HG02678 (cell line): ENCODE results near the gene WDR7.
A peak's percentile ranks its signal among the peaks of the same experiment; 100 is the strongest.

Experiments
- ATAC-seq: cut with Tn5 transposase; IDR thresholded peaks from one replicate; pipeline ENCODE4 v1.9.1; 2021; ENCODE audit warnings: mild to moderate bottlenecking, moderate library complexity; ENCODE audit not compliant: unreplicated experiment

WDR7 gene

GRCh38 chr18:56721031-56721430 lies 69.9 kb downstream of the WDR7 start:
- no peak for ATAC-seq

DNA sequence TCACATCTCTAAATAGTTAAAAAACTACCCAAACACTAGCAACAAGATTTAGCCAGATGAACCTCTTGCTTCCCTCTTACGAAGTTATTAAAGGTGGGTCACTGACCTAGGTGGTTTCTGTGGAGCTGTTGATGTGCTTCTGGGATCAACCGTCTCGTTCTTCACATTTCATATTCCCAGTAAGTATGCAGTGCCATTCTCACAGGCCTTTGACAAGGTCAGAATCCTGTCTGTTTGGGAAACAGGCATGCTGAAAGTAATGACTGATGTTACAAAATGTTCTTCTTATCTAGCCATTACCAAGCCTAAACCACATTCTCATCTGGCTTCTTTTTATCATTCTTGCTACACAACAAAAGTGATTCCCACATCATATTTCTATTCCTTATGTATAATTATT lies 70.3 kb downstream of the WDR7 start:
- ATAC-seq: no peak

GRCh38 chr18:56722518-56722917 lies 71.4 kb downstream of the WDR7 start:
- ATAC-seq: no peak

- ATAC-seq: no peak
Observed at GRCh38 chr18:56723068-56723467, 71.9 kb downstream of the WDR7 start.

GRCh38 chr18:56723706-56724105 lies 72.5 kb downstream of the WDR7 start:
- ATAC-seq: no peak

DNA sequence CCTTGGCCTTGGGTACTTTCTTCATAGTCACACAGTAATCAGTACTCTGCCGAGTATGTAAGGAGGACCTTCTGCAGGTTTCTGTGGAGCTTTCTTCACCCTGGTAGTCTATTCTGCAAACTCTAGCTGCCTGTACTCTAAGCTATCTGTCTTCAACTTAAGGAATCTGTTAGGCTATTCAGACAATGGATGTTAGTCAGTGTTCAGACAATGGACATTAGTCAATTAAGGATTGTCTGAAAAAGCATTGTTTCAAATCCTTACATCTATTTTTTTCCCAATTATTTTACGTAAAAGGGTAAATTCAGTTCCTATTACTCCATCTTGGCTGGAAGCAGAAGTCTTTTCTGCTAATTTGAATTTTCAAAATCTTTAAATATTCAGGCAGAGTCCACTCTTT lies 75.7 kb downstream of the WDR7 start:
- ATAC-seq: no peak

GRCh38 chr18:56727399-56727798 lies 76.2 kb downstream of the WDR7 start:
- no peak for ATAC-seq

DNA sequence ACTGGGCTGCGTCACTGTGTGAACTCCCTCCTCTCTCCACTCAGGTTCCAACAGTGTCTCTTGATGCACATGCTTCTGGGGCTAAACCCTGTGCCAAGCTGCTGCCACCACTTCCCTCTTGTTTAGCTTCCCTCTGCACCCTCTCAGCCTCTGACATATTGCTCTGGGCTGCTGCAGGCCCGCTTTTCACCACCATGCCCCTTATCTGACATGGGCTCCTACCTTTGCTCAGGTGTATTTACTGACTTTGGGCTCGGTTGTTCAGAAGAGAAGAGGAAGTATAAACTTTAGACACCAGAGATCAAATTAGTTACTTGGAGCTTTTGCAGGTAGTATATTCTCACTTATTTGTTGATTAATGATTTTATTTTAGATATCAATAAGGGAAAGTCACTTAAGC lies 77.6 kb downstream of the WDR7 start:
- no peak for ATAC-seq

DNA sequence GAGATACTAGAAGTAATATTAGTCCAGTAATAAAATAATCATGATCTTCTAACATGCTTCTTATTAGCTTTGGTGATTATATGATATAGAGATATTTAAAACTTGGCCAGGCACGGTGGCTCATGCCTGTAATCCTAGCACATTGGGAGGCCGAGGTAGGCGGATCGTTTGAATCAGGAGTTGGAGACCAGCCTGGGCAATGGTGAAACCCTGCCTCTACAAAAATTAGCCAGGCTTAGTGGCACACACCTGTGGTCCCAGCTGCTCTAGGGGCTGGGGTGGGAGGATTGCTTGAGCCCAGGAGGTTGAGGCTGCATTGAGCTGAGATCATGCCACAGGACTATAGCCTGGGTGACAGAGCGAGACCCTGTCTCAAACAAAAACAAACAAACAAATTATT lies 87.0 kb downstream of the WDR7 start:
- no peak for ATAC-seq

GRCh38 chr18:56739731-56740130 lies 88.6 kb downstream of the WDR7 start:
- ATAC-seq: no peak

- ATAC-seq: no peak
Observed at GRCh38 chr18:56740645-56741044, 89.5 kb downstream of the WDR7 start.

DNA sequence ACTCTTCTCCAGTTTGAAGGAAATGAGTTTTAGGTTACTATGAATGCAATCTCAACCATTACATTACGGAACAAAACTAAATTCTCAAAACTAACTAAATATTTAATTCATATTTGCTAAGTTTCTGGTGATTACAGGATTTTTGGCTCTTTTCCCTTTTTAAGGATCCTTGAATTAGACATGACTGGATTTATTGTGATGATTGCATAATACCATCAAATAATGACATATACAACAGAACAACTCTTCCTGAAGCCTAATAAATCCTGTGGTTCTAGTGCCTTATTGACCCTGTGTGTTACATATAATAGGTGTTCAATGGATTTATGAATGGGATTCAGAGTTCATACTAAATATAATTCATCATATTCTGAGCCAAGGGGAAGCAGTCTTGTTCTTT lies 90.5 kb downstream of the WDR7 start:
- no peak for ATAC-seq

- no peak for ATAC-seq
Observed at GRCh38 chr18:56743115-56743514, 92.0 kb downstream of the WDR7 start.

DNA sequence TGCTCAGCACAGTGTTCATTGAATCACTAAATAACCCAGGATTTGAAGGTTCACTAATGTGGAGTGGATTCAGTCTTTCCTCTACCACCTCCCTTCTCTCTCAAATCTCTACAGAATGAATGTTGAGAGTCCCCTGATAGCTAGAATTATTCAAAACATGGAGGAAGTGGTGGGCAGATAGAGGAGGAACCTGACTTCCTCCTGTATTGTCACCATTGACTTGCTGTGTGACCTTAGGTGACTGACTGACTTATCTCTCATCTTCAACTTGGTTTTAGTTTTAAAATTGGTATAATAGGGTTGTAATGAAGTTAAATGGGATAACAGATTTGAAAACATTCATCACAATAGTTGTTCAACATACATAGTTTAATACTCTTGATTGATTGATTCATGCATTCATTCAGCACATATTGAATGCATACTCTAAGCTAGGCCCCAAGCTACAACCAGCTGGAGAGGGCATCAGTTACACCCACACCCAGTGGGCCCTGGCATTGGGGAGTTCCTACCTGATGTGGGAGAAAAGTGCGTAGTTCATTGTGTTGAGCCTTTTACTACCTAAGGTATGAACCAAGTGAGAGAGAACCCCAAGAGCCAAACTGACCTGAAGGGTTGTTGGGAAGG lies 96.0 kb downstream of the WDR7 start:
- peak; percentile 69 for ATAC-seq

- no peak for ATAC-seq
Observed at GRCh38 chr18:56747857-56748256, 96.7 kb downstream of the WDR7 start.

GRCh38 chr18:56748698-56749268 lies 97.6 kb downstream of the WDR7 start:
- ATAC-seq: no peak

- no peak for ATAC-seq
Observed at GRCh38 chr18:56756966-56757365, 105.8 kb downstream of the WDR7 start.

DNA sequence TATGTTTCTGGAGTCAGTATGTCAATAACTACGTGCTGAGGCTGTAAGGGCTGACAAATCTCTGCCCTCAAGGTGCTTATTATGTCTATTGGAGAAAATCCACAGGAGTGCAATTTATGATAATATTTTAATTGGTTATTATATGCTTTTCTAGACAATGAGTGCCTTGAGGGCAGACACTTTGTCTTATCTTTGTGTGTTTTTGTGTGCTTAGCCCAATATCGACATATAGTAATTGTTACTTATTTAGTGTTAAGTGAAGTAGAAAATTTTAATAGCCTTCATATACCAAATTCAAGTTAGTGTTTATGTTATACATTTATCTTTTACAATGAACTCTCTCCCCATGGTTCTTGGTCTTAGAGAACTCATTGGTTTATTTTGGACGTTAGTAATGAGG lies 118.9 kb downstream of the WDR7 start:
- ATAC-seq: no peak

DNA sequence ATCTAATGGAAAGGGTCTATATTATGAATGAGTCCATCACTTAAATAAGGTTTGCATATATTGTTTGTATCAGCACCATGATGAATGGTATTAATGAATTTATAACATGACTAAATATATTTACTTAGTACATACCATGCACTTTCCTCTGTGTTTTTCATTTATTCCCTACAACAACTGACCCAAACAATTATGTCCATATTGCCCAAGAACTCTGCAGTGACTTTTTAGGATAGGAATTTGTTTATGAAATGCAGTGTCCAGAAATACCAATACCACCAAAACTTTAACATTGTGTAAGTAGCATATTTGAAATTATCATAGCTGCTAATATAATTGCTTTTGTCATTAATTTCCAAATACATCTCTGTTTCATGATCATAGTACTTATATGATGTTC lies 119.7 kb downstream of the WDR7 start:
- ATAC-seq: no peak

GRCh38 chr18:56775701-56776100 lies 124.5 kb downstream of the WDR7 start:
- no peak for ATAC-seq

DNA sequence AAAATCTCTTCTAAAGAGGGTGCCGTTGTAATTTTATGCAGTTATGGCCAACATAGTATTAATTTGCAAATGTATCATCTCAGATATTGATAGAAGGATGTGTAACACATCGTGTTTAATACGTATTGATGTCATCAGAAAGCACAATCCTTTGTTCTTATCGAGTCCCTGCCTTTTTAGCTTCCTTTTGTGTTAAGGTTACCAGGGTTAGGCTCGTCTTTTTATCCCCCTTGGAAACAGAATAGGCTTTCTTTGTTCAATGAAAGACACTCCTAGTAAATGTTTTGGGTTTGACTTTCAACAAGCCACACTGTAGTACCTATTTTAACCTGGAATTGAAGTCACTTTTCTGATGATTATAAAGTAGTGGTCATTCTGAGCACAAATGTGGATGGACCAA lies 136.2 kb downstream of the WDR7 start:
- ATAC-seq: no peak

- ATAC-seq: peak; percentile 64
Observed at GRCh38 chr18:56789004-56789888, 138.1 kb downstream of the WDR7 start.
